GM19025 (cell line): ENCODE measurements around the gene THSD7B.

ENCODE experiments used
- ATAC-seq: cut with Tn5 transposase; IDR thresholded peaks from one replicate; pipeline ENCODE4 v1.9.1; 2021; ENCODE audit warnings: mild to moderate bottlenecking, low read depth, moderate library complexity; ENCODE audit not compliant: unreplicated experiment

THSD7B gene

DNA sequence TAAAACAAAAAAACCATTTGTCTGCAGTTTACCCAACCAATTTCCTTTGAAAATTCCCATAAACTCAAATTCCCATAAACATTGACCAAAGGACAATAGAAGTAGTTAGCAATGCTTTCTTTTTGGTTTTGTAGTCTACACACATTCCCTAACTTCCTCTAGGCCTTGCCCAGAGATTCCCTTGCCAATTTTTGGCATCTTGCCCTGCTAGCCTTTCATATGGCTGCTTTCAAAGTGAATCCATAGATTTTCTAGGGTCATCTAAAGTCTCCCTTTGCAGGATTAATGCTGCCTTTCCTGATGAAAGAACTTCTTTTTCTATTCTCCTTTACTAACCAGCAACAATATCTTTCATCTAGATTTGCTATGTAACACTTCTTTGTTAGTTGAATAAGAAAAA lies 33.4 kb downstream of the THSD7B start:
- ATAC-seq, result no peak

GRCh38 chr2:136801661-136802060 lies 36.3 kb downstream of the THSD7B start:
- ATAC-seq, result no peak

- ATAC-seq, result no peak
Measured at GRCh38 chr2:136809998-136810397, 44.7 kb downstream of the THSD7B start.

- no peak for ATAC-seq
Measured at GRCh38 chr2:136818839-136819238, 53.5 kb downstream of the THSD7B start.

DNA sequence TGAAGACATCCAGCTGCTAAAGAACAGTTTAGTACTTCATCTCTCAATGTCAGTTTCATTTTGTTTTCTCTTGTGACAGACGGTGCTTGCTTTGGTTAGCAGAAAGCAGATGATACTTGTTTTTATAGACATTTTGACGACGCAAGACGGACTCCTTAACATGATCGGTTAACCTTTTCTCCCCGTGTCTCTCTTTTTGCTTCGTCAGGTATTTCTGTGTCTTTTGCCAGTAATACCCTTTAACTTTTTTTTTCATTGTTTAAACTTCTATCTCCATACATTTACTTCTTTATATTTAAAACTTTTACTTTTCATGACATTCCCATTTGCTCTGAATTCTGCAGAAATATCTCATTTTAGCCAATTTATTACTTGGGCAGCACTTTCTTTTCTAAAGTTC lies 57.9 kb downstream of the THSD7B start:
- ATAC-seq, result no peak

GRCh38 chr2:136828162-136828561 lies 62.8 kb downstream of the THSD7B start:
- no peak for ATAC-seq

DNA sequence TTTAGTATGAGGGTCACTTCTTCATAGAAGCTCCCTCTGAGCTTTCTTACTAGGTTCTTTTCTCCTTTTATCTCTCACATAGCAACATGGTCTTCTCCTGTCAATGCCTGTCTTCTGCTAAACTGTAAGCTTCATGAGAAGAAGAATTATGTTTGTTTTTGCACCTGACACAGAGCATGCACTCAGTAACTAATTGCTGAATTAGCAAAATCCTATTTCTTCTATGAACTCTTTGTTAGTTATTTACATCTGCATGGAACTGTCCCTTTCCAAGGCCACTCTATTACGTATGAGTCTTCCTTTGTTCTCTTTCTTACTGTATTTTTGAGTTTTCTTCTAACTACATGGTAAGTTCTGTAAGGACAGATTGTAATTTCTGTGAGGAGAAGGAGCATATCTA lies 63.4 kb downstream of the THSD7B start:
- ATAC-seq, result no peak

DNA sequence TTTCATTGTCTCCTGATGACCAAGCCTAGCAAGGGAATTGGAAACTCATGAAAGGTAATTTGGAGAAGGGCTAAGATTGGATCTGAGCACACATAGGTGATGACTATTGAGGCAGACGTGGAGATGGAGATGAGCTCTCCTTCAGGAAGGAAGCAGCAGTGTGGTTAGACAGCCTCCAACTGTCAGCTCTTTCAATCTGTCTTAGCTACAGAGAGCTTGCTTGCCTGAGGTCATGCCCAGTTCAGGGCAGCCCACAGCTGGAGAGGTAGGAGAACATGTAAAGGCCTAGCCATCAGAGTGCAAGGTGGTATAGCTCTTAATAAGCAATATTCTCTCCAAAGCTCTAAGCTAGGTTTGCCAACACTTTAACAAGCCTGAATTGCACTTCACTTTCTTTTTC lies 79.2 kb downstream of the THSD7B start:
- ATAC-seq, result no peak

DNA sequence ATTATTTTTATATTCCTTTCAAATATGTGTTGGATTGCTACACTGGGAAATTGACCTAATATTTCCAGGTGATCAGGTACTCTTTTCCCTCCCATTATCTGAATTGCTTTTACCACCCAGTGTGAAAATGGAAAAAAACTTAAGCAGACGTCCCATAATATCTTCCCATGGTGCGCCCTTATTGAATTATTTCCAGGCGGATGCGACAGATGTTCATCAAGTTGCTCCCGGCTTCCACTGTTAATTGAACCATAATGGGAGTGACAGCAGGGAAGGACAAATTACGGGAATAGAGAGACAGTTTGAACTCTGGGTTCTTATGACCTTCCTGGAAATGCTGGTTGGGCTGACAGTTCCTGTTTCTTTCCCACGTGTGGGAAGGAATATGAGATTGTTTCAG lies 93.3 kb downstream of the THSD7B start:
- ATAC-seq, result no peak

DNA sequence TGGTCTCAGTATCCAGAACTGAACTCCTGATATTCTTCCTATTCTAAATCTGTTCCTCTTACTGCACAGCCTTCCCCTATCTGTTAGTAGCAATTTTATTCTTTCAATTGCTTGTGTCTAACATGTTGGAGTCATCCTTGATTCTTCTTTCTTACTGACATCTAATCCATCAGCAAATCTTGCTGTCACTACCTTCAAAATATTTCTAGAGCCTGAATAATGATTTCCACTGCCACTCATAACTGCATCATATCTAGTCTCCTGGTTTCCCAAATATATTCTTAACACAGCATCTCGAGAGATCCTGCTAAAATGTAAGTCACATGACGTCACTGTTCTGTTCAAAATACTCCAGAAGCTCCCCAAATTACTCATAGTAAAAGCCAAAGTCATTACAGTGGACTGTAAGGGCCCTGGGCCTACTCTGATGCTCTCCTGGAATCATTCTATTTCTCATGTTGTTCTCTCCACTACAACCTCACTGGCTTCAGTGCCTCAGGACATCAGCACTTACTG lies 95.2 kb downstream of the THSD7B start:
- ATAC-seq, result no peak

DNA sequence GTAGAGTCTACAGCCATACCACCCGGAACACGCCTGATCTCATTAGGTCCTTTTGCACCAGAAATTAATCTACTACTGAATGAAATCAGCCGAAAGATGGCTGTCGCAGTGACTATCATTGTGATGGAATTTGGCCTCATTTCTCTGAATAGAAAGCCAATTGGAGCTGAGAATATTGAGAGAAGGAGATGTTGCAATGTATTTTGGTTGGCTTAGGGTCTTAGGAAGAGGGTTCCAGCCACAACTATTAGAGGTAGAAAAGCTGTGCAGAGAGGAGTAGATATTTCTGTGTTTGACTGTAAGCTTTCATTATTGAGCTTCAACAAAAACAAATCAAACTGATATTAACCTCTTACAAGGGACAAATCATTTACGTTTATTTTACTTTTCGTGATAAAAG lies 98.1 kb downstream of the THSD7B start:
- no peak for ATAC-seq

DNA sequence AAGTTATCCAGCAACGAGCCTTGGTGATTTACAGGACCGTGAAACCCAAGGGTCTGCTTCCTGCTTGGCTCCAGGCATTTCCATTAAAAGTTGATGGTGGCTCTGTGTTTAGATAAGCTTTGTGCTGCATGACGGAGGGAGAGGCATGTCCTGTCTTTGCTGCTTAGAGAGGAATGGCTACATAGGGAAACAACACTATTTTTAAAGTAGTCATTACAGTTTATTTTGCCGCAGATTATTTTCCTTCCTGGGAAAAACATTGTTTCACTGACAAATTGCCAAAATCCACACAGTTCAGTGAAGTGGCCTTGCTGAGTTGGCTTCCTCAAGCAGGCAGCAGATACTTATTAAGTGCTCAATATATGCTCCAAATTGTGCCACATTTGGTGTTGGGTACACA lies 98.5 kb downstream of the THSD7B start:
- no peak for ATAC-seq

GRCh38 chr2:136871424-136871823 lies 106.1 kb downstream of the THSD7B start:
- no peak for ATAC-seq

DNA sequence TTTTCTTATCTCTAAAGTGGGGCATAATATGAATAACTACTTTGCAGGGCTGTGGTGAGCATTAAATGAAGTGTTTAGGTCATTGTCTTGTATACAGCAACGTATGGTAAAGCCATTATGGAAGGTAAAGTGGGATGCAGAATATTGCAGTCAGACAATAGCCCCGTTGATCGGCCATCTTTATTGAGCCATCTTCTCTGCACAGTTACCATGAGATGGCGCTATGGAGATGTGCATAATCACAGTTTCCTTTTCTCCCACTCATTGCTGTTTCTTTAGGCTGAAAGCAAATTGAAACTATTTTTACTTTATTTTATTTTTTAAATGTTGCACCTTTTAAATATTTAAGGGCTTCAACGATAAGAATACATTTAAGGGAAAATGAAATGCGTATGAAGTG lies 108.9 kb downstream of the THSD7B start:
- no peak for ATAC-seq

- ATAC-seq, result no peak
Measured at GRCh38 chr2:136891100-136891499, 125.8 kb downstream of the THSD7B start.

DNA sequence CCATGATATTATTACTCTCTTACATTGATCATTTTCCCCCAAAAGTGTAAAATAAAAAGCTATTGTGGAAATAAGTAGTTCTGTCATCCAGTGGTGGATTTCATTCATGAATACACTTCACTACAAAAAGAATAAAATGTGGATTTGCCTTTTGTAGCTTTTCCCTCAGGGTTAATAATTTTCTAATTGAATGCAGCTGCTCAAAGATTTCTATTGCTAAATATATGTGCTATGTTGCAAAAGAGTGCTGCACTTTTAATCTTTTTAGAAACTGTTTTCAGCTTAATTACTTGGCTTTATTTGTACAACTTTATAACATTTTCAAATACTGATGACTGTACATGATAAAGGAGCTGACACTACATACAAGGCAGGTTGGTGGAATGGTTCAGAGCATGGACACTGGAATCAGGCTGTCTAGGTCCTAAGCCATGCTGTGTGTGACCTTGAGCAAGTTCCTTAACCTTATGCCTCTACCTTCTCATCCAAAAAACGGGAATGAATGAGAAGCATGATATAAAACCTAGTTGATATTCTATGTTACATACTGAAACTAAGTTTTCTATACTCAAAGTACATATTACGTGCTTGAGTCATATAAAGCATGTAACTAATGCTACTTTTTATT lies 128.8 kb downstream of the THSD7B start:
- ATAC-seq, result no peak

GRCh38 chr2:136901732-136902131 lies 136.4 kb downstream of the THSD7B start:
- no peak for ATAC-seq

- ATAC-seq, result no peak
Measured at GRCh38 chr2:136905779-136906178, 140.4 kb downstream of the THSD7B start.

GRCh38 chr2:136909777-136910176 lies 144.4 kb downstream of the THSD7B start:
- no peak for ATAC-seq

DNA sequence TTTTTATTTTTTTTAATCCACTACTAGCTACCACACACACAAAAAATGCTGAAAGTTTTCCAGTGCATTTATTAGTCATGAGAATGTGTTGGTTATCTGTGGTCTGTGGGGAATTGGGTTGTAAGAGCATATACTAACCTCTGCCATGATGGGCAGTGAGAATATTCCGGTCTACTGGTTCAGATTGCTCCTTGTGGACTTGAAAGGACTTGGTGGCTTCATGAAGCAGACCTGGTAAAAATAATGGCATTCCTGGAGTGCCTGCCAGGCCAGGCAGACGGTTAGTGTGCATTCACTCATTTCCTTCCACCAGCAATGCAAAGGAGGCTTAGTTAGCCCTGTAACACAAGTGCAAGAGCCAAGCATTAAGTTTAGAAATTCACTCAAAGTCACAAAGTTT lies 150.8 kb downstream of the THSD7B start:
- ATAC-seq, result no peak

DNA sequence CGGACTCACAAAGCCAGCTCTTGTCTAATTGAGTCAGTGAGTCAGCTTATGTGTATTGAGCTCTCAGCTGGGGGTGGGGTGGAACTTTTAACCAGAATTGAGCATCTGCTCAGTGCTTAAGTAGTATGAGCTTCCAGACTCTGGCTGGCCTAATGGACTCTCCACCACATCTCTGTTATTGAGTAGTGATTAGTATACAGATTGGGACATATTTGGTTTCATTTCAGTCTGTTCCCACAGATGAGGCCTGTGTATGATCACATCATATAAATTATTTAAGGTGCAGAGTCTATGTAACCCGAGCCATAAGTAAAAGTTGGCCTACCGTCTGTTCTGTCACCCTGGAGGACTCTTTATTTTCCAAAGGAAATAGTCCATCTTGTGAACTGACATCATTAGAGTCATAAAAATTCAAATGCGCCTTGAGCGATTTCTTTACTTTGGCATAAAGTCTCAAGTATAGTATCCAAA lies 152.1 kb downstream of the THSD7B start:
- no peak for ATAC-seq

GRCh38 chr2:136919682-136920081 lies 154.3 kb downstream of the THSD7B start:
- no peak for ATAC-seq
